OCI-LY1 (cell line): ENCODE results near the gene TWSG1.

Experiments
- H2AFZ ChIP-seq: fragments of 200-600 bp; sonication (generic), shearing (Covaris generic); 2 replicates; pipeline ENCODE4 v1.6.0; 2014; ENCODE audit warnings: antibody characterized with exemption, mild to moderate bottlenecking, low read length
- H3F3A ChIP-seq: fragments of 200-600 bp; sonication (generic), shearing (Covaris generic); 2 replicates; pipeline ENCODE4 v1.6.0; 2014; ENCODE audit warnings: mild to moderate bottlenecking, antibody characterized with exemption, low read length, moderate library complexity; ENCODE audit not compliant: insufficient read depth
- H3K27ac ChIP-seq: fragments of 200-600 bp; sonication (generic); 2 replicates; pipeline ENCODE4 v1.5.1; 2014; ENCODE audit warnings: low read length, mixed run types, mild to moderate bottlenecking, low read depth; ENCODE audit not compliant: poor library complexity, severe bottlenecking
- H3K27me3 ChIP-seq: fragments of 200-600 bp; sonication (generic); 2 replicates; pipeline ENCODE4 v1.6.0; 2014; ENCODE audit warnings: antibody characterized with exemption, mild to moderate bottlenecking, low read length, moderate library complexity; ENCODE audit not compliant: insufficient read depth
- H3K36me3 ChIP-seq: fragments of 200-600 bp; sonication (generic); 2 replicates; pipeline ENCODE4 v1.6.1; 2014; ENCODE audit warnings: mild to moderate bottlenecking, antibody characterized with exemption, low read length, moderate library complexity, mixed read lengths; ENCODE audit not compliant: insufficient read depth
- H3K4me1 ChIP-seq: fragments of 200-600 bp; sonication (generic); 2 replicates; pipeline ENCODE4 v1.5.1; 2014; ENCODE audit warnings: mild to moderate bottlenecking, low read length, moderate library complexity; ENCODE audit not compliant: insufficient read depth, severe bottlenecking
- H3K4me2 ChIP-seq: fragments of 200-600 bp; sonication (generic), shearing (Covaris generic); 2 replicates; pipeline ENCODE4 v1.6.1; 2014; ENCODE audit warnings: low read length
- H3K4me3 ChIP-seq: fragments of 200-600 bp; sonication (generic); 2 replicates; pipeline ENCODE4 v1.5.1; 2014; ENCODE audit warnings: low read length, low read depth, mild to moderate bottlenecking, mixed read lengths; ENCODE audit not compliant: poor library complexity, severe bottlenecking
- H3K79me2 ChIP-seq: fragments of 200-600 bp; shearing (Covaris generic); 2 replicates; pipeline ENCODE4 v1.6.1; 2016; ENCODE audit warnings: mixed run types, low read length, mixed read lengths; ENCODE audit not compliant: insufficient read depth
- H3K9ac ChIP-seq: fragments of 200-600 bp; sonication (generic), shearing (Covaris generic); 2 replicates; pipeline ENCODE4 v1.6.1; 2014; ENCODE audit warnings: mild to moderate bottlenecking, low read length, mixed read lengths
- H3K9me2 ChIP-seq: fragments of 200-600 bp; sonication (generic), shearing (Covaris generic); 2 replicates; pipeline ENCODE4 v1.6.1; 2014; ENCODE audit warnings: low read depth, mild to moderate bottlenecking, low read length, mixed read lengths
- H3K9me3 ChIP-seq: fragments of 200-600 bp; shearing (Covaris generic); 2 replicates; pipeline ENCODE4 v1.6.1; 2014; ENCODE audit warnings: low read length, mixed read lengths
- H4K20me1 ChIP-seq: fragments of 200-600 bp; sonication (generic), shearing (Covaris generic); 2 replicates; pipeline ENCODE4 v1.6.0; 2016; ENCODE audit warnings: mild to moderate bottlenecking, low read length; ENCODE audit not compliant: insufficient read depth
- EZH2 ChIP-seq: fragments of 200-600 bp; sonication (generic), shearing (Covaris generic); IDR thresholded peaks from 2 replicates; pipeline ENCODE4 v1.8.0; 2017; ENCODE audit warnings: borderline replicate concordance, mixed run types, mild to moderate bottlenecking, antibody characterized with exemption, low read length, moderate library complexity, mixed read lengths
- TF ChIP-seq, protein P1 (sequence below): fragments of 200-600 bp; sonication (generic), shearing (Covaris generic); IDR thresholded peaks from 2 replicates; pipeline ENCODE4 v1.5.1; 2017; ENCODE audit warnings: mild to moderate bottlenecking, antibody characterized with exemption, low read length, moderate library complexity, mixed read lengths

Gene TWSG1

DNA sequence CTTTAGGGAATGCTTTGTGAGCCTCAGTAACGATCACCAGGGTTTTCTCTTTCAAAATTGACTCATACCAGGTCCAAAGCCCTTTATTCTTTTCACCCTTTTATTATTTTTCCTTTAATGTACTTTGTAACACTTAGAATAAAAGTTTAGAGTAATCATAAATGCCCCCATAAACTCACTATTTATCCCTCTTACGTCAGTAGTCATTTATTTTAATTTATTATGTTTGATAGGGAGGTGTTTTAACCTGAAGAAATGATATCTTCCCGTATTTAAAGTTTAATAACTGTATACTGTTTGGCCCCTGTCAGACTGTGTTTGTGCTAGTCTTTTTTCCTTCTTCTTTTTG lies 1.1 kb downstream of the TWSG1 start:
- no peaks in the 10 kb centered on the region; the same call in 1 of the 2 replicates for H3K27me3 ChIP-seq
- TF ChIP-seq, protein P1, sequence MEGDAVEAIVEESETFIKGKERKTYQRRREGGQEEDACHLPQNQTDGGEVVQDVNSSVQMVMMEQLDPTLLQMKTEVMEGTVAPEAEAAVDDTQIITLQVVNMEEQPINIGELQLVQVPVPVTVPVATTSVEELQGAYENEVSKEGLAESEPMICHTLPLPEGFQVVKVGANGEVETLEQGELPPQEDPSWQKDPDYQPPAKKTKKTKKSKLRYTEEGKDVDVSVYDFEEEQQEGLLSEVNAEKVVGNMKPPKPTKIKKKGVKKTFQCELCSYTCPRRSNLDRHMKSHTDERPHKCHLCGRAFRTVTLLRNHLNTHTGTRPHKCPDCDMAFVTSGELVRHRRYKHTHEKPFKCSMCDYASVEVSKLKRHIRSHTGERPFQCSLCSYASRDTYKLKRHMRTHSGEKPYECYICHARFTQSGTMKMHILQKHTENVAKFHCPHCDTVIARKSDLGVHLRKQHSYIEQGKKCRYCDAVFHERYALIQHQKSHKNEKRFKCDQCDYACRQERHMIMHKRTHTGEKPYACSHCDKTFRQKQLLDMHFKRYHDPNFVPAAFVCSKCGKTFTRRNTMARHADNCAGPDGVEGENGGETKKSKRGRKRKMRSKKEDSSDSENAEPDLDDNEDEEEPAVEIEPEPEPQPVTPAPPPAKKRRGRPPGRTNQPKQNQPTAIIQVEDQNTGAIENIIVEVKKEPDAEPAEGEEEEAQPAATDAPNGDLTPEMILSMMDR = no peak
- no peak for TF ChIP-seq EZH2
- H3K4me1 ChIP-seq = peaks cover 15% of the 10 kb centered on the region
- H3K36me3 ChIP-seq = no peaks in the 10 kb centered on the region; the same call in none of the 2 replicates
- peak overlapping the region; percentile 69 for H3K9ac ChIP-seq
- H3K4me3 ChIP-seq = peak overlapping the region; percentile 72
- H3K79me2 ChIP-seq = no peaks in the 10 kb centered on the region
- no peaks in the 10 kb centered on the region for H3F3A ChIP-seq
- H2AFZ ChIP-seq = no peak overlapping the region
- H3K4me2 ChIP-seq = peak overlapping the region; percentile 61
- peaks cover 4% of the 10 kb centered on the region; the same call in 1 of the 2 replicates for H3K9me3 ChIP-seq
- no peak overlapping the region for H3K27ac ChIP-seq
- H4K20me1 ChIP-seq = no peaks in the 10 kb centered on the region
- no peaks in the 10 kb centered on the region for H3K9me2 ChIP-seq

DNA sequence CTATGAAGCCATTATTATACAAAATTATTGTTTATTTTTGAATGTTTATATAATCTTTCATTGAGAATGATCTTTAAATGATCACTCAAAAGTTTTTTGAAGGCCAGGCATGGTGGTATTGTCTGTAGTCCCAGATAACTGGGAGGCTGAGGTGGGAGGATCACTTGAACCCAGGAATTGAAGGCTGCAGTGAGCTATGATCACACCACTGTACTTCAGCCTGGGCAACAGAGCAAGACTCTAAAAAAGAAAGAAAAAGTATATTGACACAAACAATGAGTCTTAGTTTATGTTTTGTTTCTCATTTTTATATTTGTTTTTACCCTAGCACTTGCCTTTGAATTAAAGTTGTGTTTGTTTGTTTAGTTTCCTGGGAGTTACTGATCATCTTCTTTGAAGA lies 2.3 kb downstream of the TWSG1 start:
- Histone ChIP-seq H3K79me2 (no peaks in the 10 kb centered on the region), H2AFZ (no peak overlapping the region), H3K4me2 (no peak overlapping the region), H3K9me3 (peaks cover 4% of the 10 kb centered on the region; the same call in 1 of the 2 replicates), H3K36me3 (no peaks in the 10 kb centered on the region; the same call in none of the 2 replicates), H4K20me1 (no peaks in the 10 kb centered on the region), H3K9ac (no peak overlapping the region), H3K9me2 (no peaks in the 10 kb centered on the region), H3K27me3 (no peaks in the 10 kb centered on the region; the same call in 1 of the 2 replicates), H3K27ac (no peak overlapping the region), H3F3A (no peaks in the 10 kb centered on the region), H3K4me1 (peaks cover 17% of the 10 kb centered on the region), H3K4me3 (no peak overlapping the region)
- TF ChIP-seq EZH2 = no peak
- TF ChIP-seq, protein P1 = no peak

DNA sequence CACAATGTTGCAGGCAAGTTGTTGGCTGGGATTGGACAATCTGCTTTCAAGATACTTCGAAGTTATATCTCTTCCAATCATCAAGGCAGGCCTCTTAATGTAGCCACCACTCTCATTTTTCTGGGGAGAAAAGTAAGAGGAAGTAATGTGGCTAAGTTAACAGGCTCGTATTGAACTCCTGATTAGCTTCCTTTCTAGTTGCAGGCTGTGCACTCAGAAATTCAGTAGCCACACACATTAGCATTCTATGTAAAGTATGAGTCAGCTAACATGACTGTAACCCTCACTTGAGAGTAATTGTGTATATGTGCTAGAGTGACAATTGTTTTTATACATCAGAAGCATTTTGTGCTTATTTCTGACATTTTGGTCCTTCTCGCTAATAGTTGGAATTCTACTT lies 3.3 kb downstream of the TWSG1 start:
- Histone ChIP-seq H3K9me2 (no peaks in the 10 kb centered on the region), H3K9me3 (peaks cover 4% of the 10 kb centered on the region; the same call in 1 of the 2 replicates), H4K20me1 (no peaks in the 10 kb centered on the region), H3K27ac (no peak overlapping the region), H3K4me3 (no peak overlapping the region), H3K27me3 (no peaks in the 10 kb centered on the region; the same call in 1 of the 2 replicates), H3K79me2 (no peaks in the 10 kb centered on the region), H3K36me3 (no peaks in the 10 kb centered on the region; the same call in none of the 2 replicates), H2AFZ (no peak overlapping the region), H3K4me1 (peaks cover 17% of the 10 kb centered on the region), H3F3A (no peaks in the 10 kb centered on the region), H3K9ac (no peak overlapping the region), H3K4me2 (no peak overlapping the region)
- no peak for TF ChIP-seq EZH2
- TF ChIP-seq, protein P1 = no peak
